GM13977 (cell line): ENCODE data around the gene EIF4E3.

ENCODE experiments used
- DNase-seq: peaks from one replicate; pipeline ENCODE4 v3.0.0; 2012; ENCODE audit warnings: low spot score
- in situ Hi-C: fragments of 300-500 bp; cut with MboI; formaldehyde crosslinking; loops from one replicate; pipeline ENCODE4 v1.12.0; 2022; ENCODE audit warnings: low sequenced_read_pairs, low pct_unique_long_range_greater_than_20kb, mixed read lengths, inconsistent platforms; ENCODE audit not compliant: unreplicated experiment
- TF ChIP-seq, protein P1 (sequence below): IDR thresholded peaks from 2 replicates; pipeline ENCODE4 v1.5.1; 2012; ENCODE audit warnings: mild to moderate bottlenecking, control low read depth; ENCODE audit not compliant: insufficient read depth; ENCODE audit errors: extremely low read depth, missing control alignments

Gene EIF4E3

DNA sequence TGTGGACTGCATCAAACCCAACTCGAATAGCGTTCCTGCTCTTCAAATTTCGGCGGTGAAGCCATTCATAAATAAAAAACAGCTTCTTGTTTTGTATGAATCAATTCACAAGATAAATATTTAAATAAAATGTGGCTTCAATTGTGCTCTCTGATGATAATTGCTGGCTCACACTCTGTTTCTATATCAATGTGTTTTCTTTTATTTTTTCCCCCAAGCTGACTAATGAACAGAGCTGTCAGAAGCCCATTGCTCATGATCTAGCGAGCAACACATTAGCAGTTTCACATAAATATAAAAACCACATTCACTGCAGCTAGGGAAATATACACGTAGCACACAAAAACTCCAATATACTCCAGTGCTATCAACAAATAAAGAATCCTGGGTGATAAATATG, 96.7 kb downstream of the EIF4E3 start:
- DNase-seq, result no peak
- TF ChIP-seq, protein P1, sequence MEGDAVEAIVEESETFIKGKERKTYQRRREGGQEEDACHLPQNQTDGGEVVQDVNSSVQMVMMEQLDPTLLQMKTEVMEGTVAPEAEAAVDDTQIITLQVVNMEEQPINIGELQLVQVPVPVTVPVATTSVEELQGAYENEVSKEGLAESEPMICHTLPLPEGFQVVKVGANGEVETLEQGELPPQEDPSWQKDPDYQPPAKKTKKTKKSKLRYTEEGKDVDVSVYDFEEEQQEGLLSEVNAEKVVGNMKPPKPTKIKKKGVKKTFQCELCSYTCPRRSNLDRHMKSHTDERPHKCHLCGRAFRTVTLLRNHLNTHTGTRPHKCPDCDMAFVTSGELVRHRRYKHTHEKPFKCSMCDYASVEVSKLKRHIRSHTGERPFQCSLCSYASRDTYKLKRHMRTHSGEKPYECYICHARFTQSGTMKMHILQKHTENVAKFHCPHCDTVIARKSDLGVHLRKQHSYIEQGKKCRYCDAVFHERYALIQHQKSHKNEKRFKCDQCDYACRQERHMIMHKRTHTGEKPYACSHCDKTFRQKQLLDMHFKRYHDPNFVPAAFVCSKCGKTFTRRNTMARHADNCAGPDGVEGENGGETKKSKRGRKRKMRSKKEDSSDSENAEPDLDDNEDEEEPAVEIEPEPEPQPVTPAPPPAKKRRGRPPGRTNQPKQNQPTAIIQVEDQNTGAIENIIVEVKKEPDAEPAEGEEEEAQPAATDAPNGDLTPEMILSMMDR, result no peak
- in situ Hi-C loops, result no loop called here

DNA sequence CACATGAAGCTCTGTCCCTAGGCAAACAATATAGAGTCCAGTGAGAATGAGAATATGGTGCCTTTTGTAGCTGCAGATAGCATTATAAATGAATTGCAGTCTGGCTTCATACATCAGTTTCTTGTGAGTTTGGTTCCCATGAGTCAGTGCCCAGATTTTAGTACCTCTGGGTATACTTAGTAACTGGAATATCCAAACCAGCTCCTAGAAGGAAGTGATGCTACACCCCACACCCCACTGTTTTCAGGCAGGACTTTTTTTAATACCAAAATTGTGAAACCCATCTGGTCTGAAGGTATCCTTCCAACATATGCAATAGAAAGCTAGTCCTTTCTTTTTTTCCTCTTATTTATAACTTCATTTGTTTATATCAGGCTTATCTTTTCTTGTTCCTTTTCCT, 99.5 kb downstream of the EIF4E3 start:
- TF ChIP-seq, protein P1, result no peak
- in situ Hi-C loops, result no loop called here
- no peak for DNase-seq
